GM12878 (cell line): Measurements from ENCODE around the gene RTCA. TPM values are rescaled to one million over a fixed set of nuclear protein-coding genes. Genes with fewer than 3 reads are reported as not detected.

Experiments
- ATAC-seq: fragments of 200-7000 bp; cut with Tn5 transposase; 3 replicates; pipeline ENCODE4 v1.9.1; 2020; ENCODE audit warnings: mild to moderate bottlenecking, moderate library complexity
- BruUV-seq: library from RNA; stranded (reverse); fragments of 400-500 nt; replicated peaks from 2 replicates; lab custom pipeline; 2021; lab: Mats Ljungman, UMichigan
- CTCF ChIA-PET: fragments of 300-600 bp; sonication (Branson Sonifier 250); formaldehyde crosslinking; extraction: SDS; loops from one replicate; lab custom pipeline; 2021; ENCODE audit warnings: inconsistent platforms; lab: Yijun Ruan, JAX
- POLR2A ChIA-PET: fragments of 350-600 bp; formaldehyde crosslinking; extraction: SDS; loops from one replicate; lab custom pipeline; 2021; ENCODE audit warnings: inconsistent platforms; lab: Charles Lee
- RAD21 ChIA-PET: fragments of 300-600 bp; sonication (Branson Sonifier 250); formaldehyde crosslinking; loops from one replicate; lab custom pipeline; 2023; ENCODE audit warnings: antibody characterized with exemption; ENCODE audit not compliant: unreplicated experiment; lab: Charles Lee
- SMC1A ChIA-PET: fragments of 300-600 bp; sonication (Branson Sonifier 250); formaldehyde crosslinking; loops from one replicate; lab custom pipeline; 2023; ENCODE audit not compliant: unreplicated experiment, uncharacterized antibody; lab: Charles Lee
- DNase-seq: peaks from one replicate; pipeline ENCODE4 v3.0.0-alpha.2; 2011; ENCODE audit warnings: low read depth, low spot score
- FAIRE-seq: peaks from 3 replicates; lab custom pipeline; 2011; peaks lifted over from hg19 to GRCh38; lab: Jason Lieb, UNC
- H2AFZ ChIP-seq: 2 replicates; pipeline ENCODE4 v1.6.0; 2011; ENCODE audit warnings: low read depth, low read length, control low read depth; ENCODE audit not compliant: control insufficient read depth
- H3K27ac ChIP-seq: 2 replicates; pipeline ENCODE4 v1.5.1; 2011; ENCODE audit warnings: control low read depth; ENCODE audit not compliant: control insufficient read depth, insufficient read depth
- H3K27me3 ChIP-seq, 2 experiments: replicated peaks in 1 of 2; 2 replicates each; pipeline versions ENCODE4 v1.6.0 to v1.6.1; 2011; ENCODE audit warnings: low read length in 1 of 2; ENCODE audit not compliant: control insufficient read depth in 2 of 2, insufficient read depth in 2 of 2
- H3K36me3 ChIP-seq, 2 experiments: 2 replicates each; pipeline ENCODE4 v1.5.1; 2011; ENCODE audit warnings: low read length in 1 of 2; ENCODE audit not compliant: control insufficient read depth in 2 of 2, insufficient read depth in 2 of 2
- H3K4me1 ChIP-seq: 2 replicates; pipeline ENCODE4 v1.6.1; 2011; ENCODE audit warnings: mild to moderate bottlenecking, low read length, moderate library complexity, mixed read lengths; ENCODE audit not compliant: control insufficient read depth, insufficient read depth
- H3K4me2 ChIP-seq: 2 replicates; pipeline ENCODE4 v1.6.0; 2011; ENCODE audit warnings: control low read depth; ENCODE audit not compliant: control insufficient read depth, insufficient read depth
- H3K4me3 ChIP-seq: fragments of 200-600 bp; sonication (generic); 2 replicates; pipeline ENCODE4 v1.5.1; 2016
- H3K79me2 ChIP-seq: 2 replicates; pipeline ENCODE4 v1.6.0; 2011; ENCODE audit warnings: low read length; ENCODE audit not compliant: control insufficient read depth, insufficient read depth
- H3K9ac ChIP-seq: 2 replicates; pipeline ENCODE4 v1.8.0; 2011; ENCODE audit warnings: low read length, control low read depth, mixed read lengths; ENCODE audit not compliant: control insufficient read depth, insufficient read depth
- H3K9me3 ChIP-seq: replicated peaks from 3 replicates; pipeline ENCODE4 v1.5.1; 2011; ENCODE audit warnings: mild to moderate bottlenecking, low read length; ENCODE audit not compliant: control insufficient read depth, insufficient read depth
- H4K20me1 ChIP-seq: 2 replicates; pipeline ENCODE4 v1.6.0; 2011; ENCODE audit not compliant: control insufficient read depth, insufficient read depth
- ASH2L ChIP-seq: fragments of 300-600, 200-600 bp; sonication (generic); IDR thresholded peaks from 2 replicates; pipeline ENCODE4 v1.6.1; 2017; ENCODE audit warnings: low read depth, mild to moderate bottlenecking, borderline replicate concordance
- ATF7 ChIP-seq: fragments of 450-650 bp; IDR thresholded peaks from 2 replicates; pipeline ENCODE4 v1.6.1; 2016; ENCODE audit warnings: low read depth, mild to moderate bottlenecking
- HDAC2 ChIP-seq: fragments of 200-600 bp; sonication (generic); IDR thresholded peaks from 2 replicates; pipeline ENCODE4 v1.6.1; 2017
- NFIC ChIP-seq: IDR thresholded peaks from 2 replicates; pipeline ENCODE4 v1.6.1; 2012; ENCODE audit warnings: low read depth, mild to moderate bottlenecking, inconsistent platforms, low read length, moderate library complexity
- NFYB ChIP-seq: IDR thresholded peaks from 2 replicates; pipeline ENCODE4 v1.6.1; 2011; ENCODE audit warnings: low read depth, mild to moderate bottlenecking, low read length, improper control_type of control experiment, moderate library complexity; ENCODE audit not compliant: insufficient read depth
- SPI1 ChIP-seq: IDR thresholded peaks from 2 replicates; pipeline ENCODE4 v1.6.1; 2011; ENCODE audit warnings: low read depth, mild to moderate bottlenecking, low read length, moderate library complexity, borderline replicate concordance; ENCODE audit not compliant: insufficient read depth
- TAF1 ChIP-seq: IDR thresholded peaks from 2 replicates; pipeline ENCODE4 v1.6.1; 2011; ENCODE audit warnings: mild to moderate bottlenecking, low read depth, low read length, borderline replicate concordance
- TBL1XR1 ChIP-seq: IDR thresholded peaks from 2 replicates; pipeline ENCODE4 v1.6.1; 2012; ENCODE audit warnings: low read depth, low read length, improper control_type of control experiment
- YBX1 ChIP-seq: fragments of 450-650 bp; IDR thresholded peaks from 2 replicates; pipeline ENCODE4 v1.6.1; 2016; ENCODE audit warnings: antibody characterized with exemption
- ZNF217 ChIP-seq: fragments of 450-650 bp; IDR thresholded peaks from 2 replicates; pipeline ENCODE4 v1.6.1; 2017; ENCODE audit warnings: antibody characterized with exemption, mild to moderate bottlenecking
- WGBS: methylation state at CpG from one replicate; pipeline ENCODE4 v1.1.6; 2016; ENCODE audit warnings: low lambda C conversion rate; ENCODE audit not compliant: insufficient replicate concordance, insufficient coverage; ENCODE audit errors: missing lambda C conversion rate; 5-methylcytosine and 5-hydroxymethylcytosine counted together
- in situ Hi-C: fragments of 300-500 bp; cut with MboI; formaldehyde crosslinking; loops from 9 replicates; pipeline ENCODE4 v1.14.3; 2018; ENCODE audit warnings: mixed read lengths
- intact Hi-C: fragments of 100-400 bp; cut with micrococcal nuclease; formaldehyde crosslinking; loops from one replicate; pipeline ENCODE4 v1.14.2; 2022; ENCODE audit not compliant: unreplicated experiment
- polyA plus RNA-seq, 11 experiments: library from polyadenylated mRNA; depleted of rRNA in 4 of 11; unstranded in 6 of 11; stranded (reverse) in 5 of 11; fragments of >200 nt; fragmentation: Nextera tagmentation in 4 of 11; fragmentation: Illumina TruSeq in 1 of 11; extraction: Ambion mirVana in 4 of 11; extraction: Trizol in 1 of 11; gene quantifications; 1 replicate in 1 of 11; 2 replicates in 10 of 11; pipeline versions ENCODE4 v1.2.1 to v1.2.3, GENCODE V29; 2011 to 2016; ENCODE audit warnings: inconsistent platforms in 2 of 11, missing spikeins in 2 of 11, low read depth in 1 of 11
- total RNA-seq, 4 experiments: library from RNA; depleted of rRNA in 3 of 4; stranded (reverse); fragments of >200 nt in 3 of 4; fragmentation: Illumina TruSeq in 1 of 4; extraction: Trizol in 1 of 4; gene quantifications; 2 replicates each; pipeline versions ENCODE4 v1.2.1 to v1.2.3, GENCODE V29; 2013 to 2021

RTCA gene
- total and polyA plus RNA-seq, 10 of the 15 experiments (the other 5 are each of a cell fraction or from before 2014, with no cell fraction given) = 10.3 to 63.5 (median 37.3) TPM

DNA sequence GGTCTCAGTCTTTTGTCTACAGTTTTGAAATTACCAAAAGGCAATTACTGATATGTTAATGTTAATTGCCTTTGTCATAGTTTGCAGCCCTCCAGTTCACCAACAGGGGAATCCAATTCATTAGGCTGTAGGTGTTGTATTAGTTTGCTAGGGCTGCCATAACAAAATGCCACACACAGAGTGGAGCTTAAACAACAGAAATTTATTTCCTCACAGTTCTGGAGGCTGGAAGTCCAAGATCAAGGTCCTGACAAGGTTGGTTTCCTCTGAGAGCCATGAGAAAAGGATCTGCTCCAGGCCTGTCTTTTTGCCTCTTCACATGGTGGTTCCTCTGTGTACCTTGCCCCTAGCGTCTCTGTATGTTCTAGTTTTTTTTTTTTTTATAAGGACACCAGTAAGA, 1.3 kb downstream of the RTCA start:
- ChIA-PET RAD21 (interaction anchor here (1.2 to 2.9 kb wide), 3 partner anchors 85 to 230 kb away, joined by 4 to 22 read pairs (median 6); partner anchors contain the start of gene CDC14A), POLR2A (interaction anchor here (0.6 to 2.9 kb wide), 6 partner anchors 15 to 104 kb away, joined by 3 to 24 read pairs (median 4); partner anchors contain the start of gene DBT), CTCF (interaction anchor here (1.2 to 3.4 kb wide), 4 partner anchors 17 to 192 kb away, joined by 3 to 18 read pairs (median 14); partner anchors contain the start of genes CDC14A and DBT), SMC1A (interaction anchor here (0.6 to 3.7 kb wide), 11 partner anchors 18 to 452 kb away, joined by 3 to 32 read pairs (median 3); partner anchors contain the start of genes CDC14A, DBT, SASS6 and TRMT13)
- intact Hi-C loops (loop anchor here (1.0 to 5.0 kb wide), 2 partner anchors 84 to 230 kb away; a partner anchor contains a TSS), in situ Hi-C loops (no loop called here)
- no peak overlapping the region for H2AFZ ChIP-seq
- TF ChIP-seq ATF7 (no peak), SPI1 (no peak), ASH2L (no peak), TAF1 (no peak), TBL1XR1 (no peak), YBX1 (no peak), ZNF217 (no peak), NFIC (no peak), NFYB (no peak), HDAC2 (no peak)
- peak overlapping the region; percentile 73; the same call in 1 of the 2 replicates for H3K27ac ChIP-seq
- ATAC-seq (no peak), FAIRE-seq (no peak), DNase-seq (no peak)
- no peaks in the 10 kb centered on the region for H3K9me3 ChIP-seq
- peak overlapping the region; percentile 100 for H3K4me3 ChIP-seq
- H3K36me3 ChIP-seq = peaks cover 2 to 23% of the 10 kb centered on the region in 2 experiments
- no peaks in the 10 kb centered on the region; the same call in 1 of the 2 replicates for H4K20me1 ChIP-seq
- no peaks in the 10 kb centered on the region for H3K27me3 ChIP-seq
- no TSS peak for BruUV-seq
- peak overlapping the region; percentile 58 for H3K4me2 ChIP-seq
- peaks cover 2% of the 10 kb centered on the region; the same call in 1 of the 2 replicates for H3K4me1 ChIP-seq
- H3K9ac ChIP-seq = peak overlapping the region; percentile 93
- WGBS = 38% methylated on average over 1 of the region's 1 CpG
- peaks cover 29% of the 10 kb centered on the region for H3K79me2 ChIP-seq
